Trophoblast cell (in vitro differentiated cells and primary cell): ENCODE measurements around the gene CDH22.

Experiments
- DNase-seq, 2 donors: peaks; one replicate each; pipeline ENCODE4 v3.0.0-alpha.2; 2016
- H2AFZ ChIP-seq: 2 replicates; pipeline ENCODE4 v1.6.1; 2013; ENCODE audit warnings: low read length, moderate library complexity, mild to moderate bottlenecking; ENCODE audit not compliant: insufficient read depth, poor library complexity
- H2AK5ac ChIP-seq: 2 replicates; pipeline ENCODE4 v1.6.1; 2013; ENCODE audit warnings: mild to moderate bottlenecking, low read length
- H2BK120ac ChIP-seq: 2 replicates; pipeline ENCODE4 v1.6.1; 2013; ENCODE audit warnings: low read length, mild to moderate bottlenecking, moderate library complexity; ENCODE audit not compliant: insufficient read depth, poor library complexity
- H2BK12ac ChIP-seq: 2 replicates; pipeline ENCODE4 v1.6.1; 2013; ENCODE audit warnings: mild to moderate bottlenecking, low read length, moderate library complexity
- H2BK5ac ChIP-seq: 2 replicates; pipeline ENCODE4 v1.6.1; 2013; ENCODE audit warnings: low read length, low read depth, moderate library complexity, mild to moderate bottlenecking; ENCODE audit not compliant: poor library complexity
- H3K14ac ChIP-seq: 2 replicates; pipeline ENCODE4 v1.6.1; 2013; ENCODE audit warnings: mild to moderate bottlenecking, low read length
- H3K18ac ChIP-seq: 2 replicates; pipeline ENCODE4 v1.6.1; 2013; ENCODE audit warnings: mild to moderate bottlenecking, low read length
- H3K23ac ChIP-seq: 2 replicates; pipeline ENCODE4 v1.6.1; 2013; ENCODE audit warnings: low read length
- H3K27ac ChIP-seq: 2 replicates; pipeline ENCODE4 v1.5.1; 2013; ENCODE audit warnings: low read depth, mild to moderate bottlenecking, inconsistent platforms, low read length, moderate library complexity
- H3K27me3 ChIP-seq: 2 replicates; pipeline ENCODE4 v1.6.1; 2013; ENCODE audit warnings: inconsistent platforms, mild to moderate bottlenecking, low read length, moderate library complexity; ENCODE audit not compliant: insufficient read depth
- H3K36me3 ChIP-seq, 2 experiments: 1 replicate in 1 of 2; 2 replicates in 1 of 2; pipeline ENCODE4 v1.6.1; 2013; ENCODE audit warnings: low read length in 2 of 2, mild to moderate bottlenecking in 2 of 2, moderate library complexity in 1 of 2; ENCODE audit not compliant: insufficient read depth in 2 of 2, control insufficient read depth in 1 of 2
- H3K4ac ChIP-seq: 2 replicates; pipeline ENCODE4 v1.6.1; 2013; ENCODE audit warnings: low read depth, mild to moderate bottlenecking, low read length, moderate library complexity
- H3K4me1 ChIP-seq, 2 experiments: 1 replicate in 1 of 2; 2 replicates in 1 of 2; pipeline ENCODE4 v1.6.1; 2013; ENCODE audit warnings: low read length in 2 of 2, mild to moderate bottlenecking in 2 of 2, moderate library complexity in 1 of 2; ENCODE audit not compliant: insufficient read depth in 2 of 2, control insufficient read depth in 1 of 2
- H3K4me2 ChIP-seq: 2 replicates; pipeline ENCODE4 v1.6.1; 2013; ENCODE audit warnings: inconsistent platforms, mild to moderate bottlenecking, low read length, moderate library complexity
- H3K4me3 ChIP-seq: 2 replicates; pipeline ENCODE4 v1.5.1; 2013; ENCODE audit warnings: mild to moderate bottlenecking, low read depth, low read length, inconsistent platforms
- H3K79me1 ChIP-seq: one replicate; pipeline ENCODE4 v1.6.1; 2013; ENCODE audit warnings: low read length
- H3K79me2 ChIP-seq: 2 replicates; pipeline ENCODE4 v1.6.1; 2013; ENCODE audit warnings: low read length, mild to moderate bottlenecking; ENCODE audit not compliant: control insufficient read depth, insufficient read depth, poor library complexity
- H3K9ac ChIP-seq: 2 replicates; pipeline ENCODE4 v1.6.1; 2013; ENCODE audit warnings: mild to moderate bottlenecking, low read length
- H3K9me3 ChIP-seq: 2 replicates; pipeline ENCODE4 v1.6.1; 2013; ENCODE audit warnings: low read depth, mild to moderate bottlenecking, control low read depth, inconsistent platforms, low read length; ENCODE audit not compliant: insufficient read depth
- H4K12ac ChIP-seq: 2 replicates; pipeline ENCODE4 v1.6.1; 2013; ENCODE audit warnings: low read depth, mild to moderate bottlenecking, low read length, moderate library complexity
- H4K8ac ChIP-seq: 2 replicates; pipeline ENCODE4 v1.6.1; 2013; ENCODE audit warnings: low read depth, mild to moderate bottlenecking, low read length, moderate library complexity
- H4K91ac ChIP-seq: one replicate; pipeline ENCODE4 v1.6.1; 2013; ENCODE audit warnings: low read depth, mild to moderate bottlenecking, low read length, moderate library complexity
- WGBS: extraction: QIAGEN DNeasy Blood & Tissue Kit; methylation state at CpG from one replicate; pipeline ENCODE4 v1.1.7; 2013; ENCODE audit warnings: missing lambda C conversion rate; ENCODE audit not compliant: insufficient read length, insufficient coverage; ENCODE audit errors: extremely low coverage; 5-methylcytosine and 5-hydroxymethylcytosine counted together

Gene CDH22

DNA sequence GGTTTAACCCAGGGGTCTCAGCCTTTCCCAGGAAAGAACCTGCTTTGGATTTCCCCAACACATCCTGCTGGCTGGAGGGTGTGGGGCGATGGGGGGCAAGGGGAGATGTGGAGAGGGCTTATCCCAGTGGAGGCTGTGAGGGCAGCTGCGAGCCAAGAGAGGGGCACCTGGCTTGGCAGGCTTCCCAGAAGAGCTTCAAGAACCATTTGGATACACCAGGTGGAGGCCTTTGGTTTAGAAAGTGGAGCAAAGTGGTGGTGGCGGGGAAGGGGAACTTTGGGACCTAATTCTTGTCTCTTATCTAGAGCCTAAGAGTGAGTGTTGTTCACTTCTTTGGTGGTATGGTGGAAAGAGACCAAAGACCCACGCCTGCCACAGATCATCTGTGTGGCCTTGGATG, 177.8 kb downstream of the CDH22 start:
- no peak overlapping the region for H3K23ac ChIP-seq
- no peak overlapping the region for H3K4me3 ChIP-seq
- no peaks in the 10 kb centered on the region for H3K36me3 ChIP-seq
- DNase-seq, result no peak
- H3K4me2 ChIP-seq, result no peak overlapping the region
- no peak overlapping the region for H2BK12ac ChIP-seq
- no peaks in the 10 kb centered on the region for H3K27me3 ChIP-seq
- no peaks in the 10 kb centered on the region for H3K9me3 ChIP-seq
- H3K14ac ChIP-seq, result no peak overlapping the region
- H4K91ac ChIP-seq, result no peak overlapping the region
- no peaks in the 10 kb centered on the region for H3K79me2 ChIP-seq
- H2BK120ac ChIP-seq, result no peak overlapping the region
- H2AFZ ChIP-seq, result no peak overlapping the region
- H4K12ac ChIP-seq, result no peak overlapping the region
- H3K9ac ChIP-seq, result no peak overlapping the region
- no peaks in the 10 kb centered on the region for H3K4me1 ChIP-seq
- no CpG with 5 or more reads among the region's 4 CpGs for WGBS
- H3K27ac ChIP-seq, result no peak overlapping the region
- no peak overlapping the region for H3K18ac ChIP-seq
- H4K8ac ChIP-seq, result no peak overlapping the region
- H2AK5ac ChIP-seq, result no peak overlapping the region
- H2BK5ac ChIP-seq, result no peak overlapping the region
- no peak overlapping the region for H3K4ac ChIP-seq
- no peaks in the 10 kb centered on the region for H3K79me1 ChIP-seq

DNA sequence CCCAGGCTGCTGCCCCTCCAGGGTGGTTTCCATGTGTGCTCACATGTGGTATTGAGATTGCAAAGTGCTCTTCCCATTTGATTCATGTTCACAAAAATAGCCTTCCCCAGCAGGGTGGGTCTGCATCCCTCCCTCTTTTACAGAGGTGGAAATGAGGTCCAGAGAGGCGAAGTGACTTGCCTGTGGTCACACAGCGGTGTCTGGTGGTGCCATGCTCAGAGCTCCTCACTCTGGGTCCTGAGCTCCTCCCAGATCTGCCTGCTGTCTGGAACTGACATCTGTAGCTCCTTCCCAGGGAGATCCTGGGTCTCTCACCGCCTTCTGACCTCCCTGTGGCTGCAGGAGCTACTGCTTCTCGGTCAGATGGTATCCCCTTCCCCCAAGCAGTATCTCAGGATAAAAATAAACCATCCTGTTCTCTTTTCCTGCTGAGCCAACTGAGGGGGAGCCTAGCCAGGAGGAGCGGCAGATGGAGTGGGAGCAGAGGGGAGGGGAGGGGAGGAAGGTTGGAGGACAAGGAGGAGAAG, 178.3 kb downstream of the CDH22 start:
- Histone ChIP-seq H3K9ac (no peak overlapping the region), H2BK120ac (no peak overlapping the region), H4K91ac (no peak overlapping the region), H3K27ac (no peak overlapping the region), H2AK5ac (no peak overlapping the region), H4K12ac (no peak overlapping the region), H3K18ac (no peak overlapping the region), H2BK5ac (no peak overlapping the region), H3K79me2 (no peaks in the 10 kb centered on the region), H3K9me3 (no peaks in the 10 kb centered on the region), H3K23ac (no peak overlapping the region), H3K14ac (no peak overlapping the region), H3K4me1 (no peaks in the 10 kb centered on the region), H3K27me3 (no peaks in the 10 kb centered on the region), H3K4me3 (no peak overlapping the region), H2AFZ (no peak overlapping the region), H2BK12ac (no peak overlapping the region), H4K8ac (no peak overlapping the region), H3K4ac (no peak overlapping the region), H3K36me3 (no peaks in the 10 kb centered on the region), H3K4me2 (no peak overlapping the region), H3K79me1 (no peaks in the 10 kb centered on the region)
- no CpG with 5 or more reads among the region's 5 CpGs for WGBS
- DNase-seq, result no peak

DNA sequence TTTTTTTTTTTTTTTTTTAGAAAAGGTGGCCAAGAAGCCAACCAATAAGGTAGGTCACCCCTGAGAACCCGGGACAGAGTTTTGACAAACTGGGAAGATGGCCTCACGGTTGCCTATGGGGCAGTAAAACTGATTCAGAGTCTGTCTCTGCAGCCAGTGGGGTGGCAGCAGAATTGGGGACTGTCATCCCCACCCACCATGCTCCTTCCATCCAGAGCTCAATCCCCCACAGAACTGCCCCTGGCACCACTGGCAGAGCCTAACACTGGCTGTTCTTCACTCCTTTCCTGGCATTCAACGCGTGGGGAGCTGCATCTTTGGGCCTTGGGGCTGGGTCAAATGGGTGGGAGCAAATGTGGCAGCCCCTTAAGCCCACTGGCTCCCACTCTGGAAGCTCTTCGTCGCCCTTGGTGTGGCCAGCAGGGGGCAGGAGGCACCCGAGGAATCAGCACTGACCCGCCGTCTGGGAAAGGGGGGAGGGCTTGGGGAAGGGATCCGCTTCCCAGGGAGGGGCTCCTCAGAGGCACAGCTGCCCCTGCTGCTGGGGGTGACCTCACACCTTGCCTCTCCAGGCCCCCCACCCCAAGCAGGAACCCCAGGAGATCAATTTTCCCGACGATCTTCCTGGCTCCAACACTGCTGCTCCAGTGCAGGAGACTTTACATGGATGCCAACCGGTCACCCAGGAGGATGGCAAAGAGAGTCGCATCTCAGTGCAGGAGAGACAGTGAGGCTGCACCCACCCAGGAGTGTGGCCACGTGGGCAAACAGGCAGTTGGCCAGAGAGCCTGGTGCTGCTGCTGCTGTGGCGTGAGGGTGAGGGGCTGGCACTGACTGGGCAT, 179.8 kb downstream of the CDH22 start:
- no peak overlapping the region for H3K4me2 ChIP-seq
- H4K12ac ChIP-seq, result no peak overlapping the region
- H3K27ac ChIP-seq, result no peak overlapping the region
- H4K91ac ChIP-seq, result no peak overlapping the region
- H3K4ac ChIP-seq, result no peak overlapping the region
- H2BK12ac ChIP-seq, result no peak overlapping the region
- H3K23ac ChIP-seq, result no peak overlapping the region
- no peaks in the 10 kb centered on the region for H3K79me2 ChIP-seq
- no peaks in the 10 kb centered on the region for H3K4me1 ChIP-seq
- H2BK5ac ChIP-seq, result no peak overlapping the region
- H3K14ac ChIP-seq, result no peak overlapping the region
- no peaks in the 10 kb centered on the region for H3K9me3 ChIP-seq
- H3K27me3 ChIP-seq, result no peaks in the 10 kb centered on the region
- H3K18ac ChIP-seq, result no peak overlapping the region
- DNase-seq, result no peak
- H3K36me3 ChIP-seq, result no peaks in the 10 kb centered on the region
- no peak overlapping the region for H3K9ac ChIP-seq
- H2AK5ac ChIP-seq, result no peak overlapping the region
- no peak overlapping the region for H2BK120ac ChIP-seq
- no peak overlapping the region for H3K4me3 ChIP-seq
- no CpG with 5 or more reads among the region's 16 CpGs for WGBS
- no peak overlapping the region for H2AFZ ChIP-seq
- no peaks in the 10 kb centered on the region for H3K79me1 ChIP-seq
- H4K8ac ChIP-seq, result no peak overlapping the region

DNA sequence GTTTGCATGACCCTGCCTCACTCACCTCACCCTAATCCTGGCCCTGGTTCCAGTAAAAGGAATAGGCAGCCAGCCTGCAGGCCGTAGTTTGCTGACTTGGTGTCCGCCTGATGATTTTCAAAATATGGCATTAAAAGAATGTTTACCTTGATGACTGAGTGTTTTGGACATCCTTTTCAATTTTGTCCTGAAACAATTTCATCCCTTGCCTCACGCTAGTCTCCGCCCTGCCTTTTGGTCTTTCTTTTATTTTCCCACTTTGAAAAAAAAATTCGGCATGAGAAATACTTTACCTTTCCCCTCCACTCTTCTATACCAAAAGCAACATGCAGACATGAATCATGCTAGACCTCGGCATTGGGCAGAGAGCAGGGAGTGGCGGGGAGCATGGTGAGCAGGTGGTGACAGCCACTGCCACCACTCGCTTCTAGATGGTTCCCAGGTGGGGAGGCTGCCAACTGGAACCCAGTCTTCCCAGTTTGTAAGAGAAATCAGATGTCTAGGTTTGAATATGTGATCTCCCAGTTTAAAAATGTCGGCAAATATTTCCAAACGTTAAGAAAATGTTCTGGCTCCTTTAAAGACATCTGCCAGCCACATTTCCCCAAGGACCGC, 180.8 kb downstream of the CDH22 start:
- Histone ChIP-seq H3K79me2 (peaks cover 2% of the 10 kb centered on the region), H4K91ac (no peak overlapping the region), H3K79me1 (peaks cover 4% of the 10 kb centered on the region), H4K8ac (no peak overlapping the region), H3K9me3 (no peaks in the 10 kb centered on the region), H2BK12ac (no peak overlapping the region), H2AFZ (no peak overlapping the region), H3K36me3 (no peaks in the 10 kb centered on the region), H3K23ac (no peak overlapping the region), H3K27ac (no peak overlapping the region), H3K4me1 (peaks cover 6 to 7% of the 10 kb centered on the region in 2 experiments), H2BK5ac (no peak overlapping the region), H3K9ac (no peak overlapping the region), H3K27me3 (no peaks in the 10 kb centered on the region), H2AK5ac (no peak overlapping the region), H4K12ac (no peak overlapping the region), H3K4me3 (no peak overlapping the region), H3K14ac (no peak overlapping the region), H2BK120ac (no peak overlapping the region), H3K18ac (no peak overlapping the region), H3K4me2 (no peak overlapping the region), H3K4ac (no peak overlapping the region)
- DNase-seq, result peak; percentile 60 to 78
- WGBS, result no CpG with 5 or more reads among the region's 11 CpGs
